Gastroesophageal sphincter (tissue), 4 donors: Measurements from ENCODE around the gene UGDH. TPM values are rescaled to one million over a fixed set of nuclear protein-coding genes. Genes with fewer than 3 reads are reported as not detected.
"Not testable (repeated sequence)": the region's sequence is repeated elsewhere in the genome, so short reads cannot be mapped to it uniquely, and the experiment has no call there.

Experiments used
- ATAC-seq: fragments of 150-250 bp; one replicate; pipeline ENCODE4 v1.9.1; 2016; ENCODE audit warnings: mild to moderate bottlenecking, moderate library complexity
- H3K27ac ChIP-seq, 4 donors: fragments of 200-600 bp; sonication (generic) in 3 of 4; 1 replicate in 3 of 4; 2 replicates in 1 of 4; pipeline ENCODE4 v1.5.1; 2016 to 2019
- H3K27me3 ChIP-seq: fragments of 200-600 bp; sonication (generic); one replicate; pipeline ENCODE4 v1.5.1; 2019
- H3K36me3 ChIP-seq, 2 donors: fragments of 200-600 bp; sonication (generic); one replicate each; pipeline ENCODE4 v1.5.1; 2019; ENCODE audit warnings: control low read depth in 1 of 2
- H3K4me1 ChIP-seq, 3 donors: fragments of 200-600 bp; sonication (generic); 1 replicate in 2 of 3; 2 replicates in 1 of 3; pipeline ENCODE4 v1.5.1; 2016 to 2019; ENCODE audit warnings: control low read depth in 2 of 3
- H3K4me3 ChIP-seq, 2 donors: fragments of 200-600 bp; sonication (generic); one replicate each; pipeline ENCODE4 v1.5.1; 2019; ENCODE audit warnings: mild to moderate bottlenecking in 1 of 2, moderate library complexity in 1 of 2
- H3K9me3 ChIP-seq, 3 donors: fragments of 200-600 bp; sonication (generic); one replicate each; pipeline ENCODE4 v1.5.1; 2017 to 2019; ENCODE audit warnings: control low read depth in 2 of 3
- CTCF ChIP-seq, 4 experiments: fragments of 200-600 bp in 2 of 4; fragments of 450-650 bp in 2 of 4; sonication (generic) in 1 of 4; IDR thresholded peaks; one replicate each; pipeline ENCODE4 v1.5.1; 2017 to 2019; ENCODE audit warnings: antibody characterized with exemption in 4 of 4, mild to moderate bottlenecking in 2 of 4, moderate library complexity in 2 of 4
- EP300 ChIP-seq: sonication (generic); formaldehyde crosslinking; IDR thresholded peaks from one replicate; pipeline ENCODE4 v1.6.1; 2017; ENCODE audit warnings: antibody characterized with exemption, mild to moderate bottlenecking
- POLR2A ChIP-seq, 2 donors: fragments of 450-650 bp; IDR thresholded peaks; one replicate each; pipeline ENCODE4 v1.6.1; 2017; ENCODE audit warnings: antibody characterized with exemption in 2 of 2, mild to moderate bottlenecking in 2 of 2, moderate library complexity in 1 of 2
- POLR2AphosphoS5 ChIP-seq: sonication (generic); formaldehyde crosslinking; IDR thresholded peaks from one replicate; pipeline ENCODE4 v1.6.1; 2017; ENCODE audit warnings: antibody characterized with exemption
- WGBS, 2 donors: methylation state at CpG; one replicate each; pipeline ENCODE4 v1.1.5; 2018; ENCODE audit warnings: low coverage in 1 of 2; 5-methylcytosine and 5-hydroxymethylcytosine counted together
- total RNA-seq, 4 donors: library from RNA; depleted of rRNA; stranded (reverse); fragments of >200 nt; gene quantifications; one replicate each; pipeline ENCODE4 v1.1.0, GENCODE V29; 2016

The UGDH gene
- total RNA-seq, 4 donors from 2014 or later, result 31.1 to 151 (median 90.0) TPM

GRCh38 chr4:39510348-39510929 is 16.8 kb downstream of the UGDH start:
- Histone ChIP-seq H3K4me1 (no peaks in the 10 kb centered on the region), H3K4me3 (no peak overlapping the region), H3K36me3 (peaks cover 0 to 93% of the 10 kb centered on the region in 2 donors), H3K27me3 (no peaks in the 10 kb centered on the region), H3K27ac (no peak overlapping the region), H3K9me3 (no peaks in the 10 kb centered on the region)
- WGBS, 2 donors, result 87 to 95% methylated on average over 4 to 5 of the region's 5 CpGs
- no peak for ATAC-seq
- TF ChIP-seq POLR2AphosphoS5, result no peak
- TF ChIP-seq CTCF (IDR thresholded peaks at IDR 0.05), result no peak
- TF ChIP-seq EP300, result no peak
- no peak for TF ChIP-seq POLR2A (IDR thresholded peaks at IDR 0.05)

- Histone ChIP-seq H3K27me3 (no peaks in the 10 kb centered on the region), H3K9me3 (no peaks in the 10 kb centered on the region), H3K27ac (no peak overlapping the region), H3K4me3 (no peak overlapping the region), H3K4me1 (no peaks in the 10 kb centered on the region), H3K36me3 (peaks cover 6 to 100% of the 10 kb centered on the region in 2 donors)
- TF ChIP-seq CTCF (IDR thresholded peaks at IDR 0.05) (no peak), EP300 (no peak), POLR2AphosphoS5 (no peak), POLR2A (IDR thresholded peaks at IDR 0.05) (no peak)
- peak; percentile 32 for ATAC-seq
- 65 to 100% methylated on average over 1 of the region's 1 CpG for WGBS, 2 donors
These were observed 21.7 kb downstream of the UGDH start for GRCh38 chr4:39505581-39505980.

GRCh38 chr4:39504538-39504937 is 22.7 kb downstream of the UGDH start:
- no peak overlapping the region for H3K4me3 ChIP-seq
- H3K9me3 ChIP-seq, result no peaks in the 10 kb centered on the region
- no peaks in the 10 kb centered on the region for H3K27me3 ChIP-seq
- TF ChIP-seq CTCF (IDR thresholded peaks at IDR 0.05), result no peak
- no peak for TF ChIP-seq POLR2A (IDR thresholded peaks at IDR 0.05)
- no peak for TF ChIP-seq POLR2AphosphoS5
- TF ChIP-seq EP300, result no peak
- peaks cover 6 to 100% of the 10 kb centered on the region in 2 donors for H3K36me3 ChIP-seq
- no peaks in the 10 kb centered on the region for H3K4me1 ChIP-seq
- no peak for ATAC-seq
- no peak overlapping the region for H3K27ac ChIP-seq
- 61 to 91% methylated on average over 2 of the region's 2 CpGs for whole genome bisulfite sequencing, 2 donors

- H3K27me3 ChIP-seq, H3K4me1 ChIP-seq, H3K4me3 ChIP-seq, H3K9me3 ChIP-seq: not testable (repeated sequence)
- Histone ChIP-seq H3K36me3 (peaks cover 6 to 98% of the 10 kb centered on the region in 2 donors), H3K27ac (peak overlapping the region in 3 of 4 donors; percentile 6 to 52 (median 37))
- ATAC-seq, result peak; percentile 51
- 58 to 100% methylated on average over 2 of the region's 4 CpGs for WGBS, 2 donors
These were observed 24.6 kb downstream of the UGDH start for GRCh38 chr4:39502664-39503035.

GRCh38 chr4:39502019-39502663 is 25.1 kb downstream of the UGDH start:
- peak; percentile 76 for ATAC-seq
- Histone ChIP-seq H3K36me3 (peaks cover 6 to 94% of the 10 kb centered on the region in 2 donors), H3K9me3 (no peaks in the 10 kb centered on the region), H3K27me3 (no peaks in the 10 kb centered on the region), H3K4me1 (no peaks in the 10 kb centered on the region), H3K4me3 (no peak overlapping the region), H3K27ac (peak overlapping the region in 3 of 4 donors; percentile 9 to 52 (median 37))
- TF ChIP-seq EP300 (no peak), POLR2AphosphoS5 (no peak), POLR2A (IDR thresholded peaks at IDR 0.05) (no peak), CTCF (IDR thresholded peaks at IDR 0.05) (no peak)
